ENCODE results near the gene SLC5A2.
A peak's percentile ranks its signal among the peaks of the same experiment; 100 is the strongest.

GRCh38 chr16:31471875-31472708 lies 10.8 kb upstream of the SLC5A2 start, which contains the start of gene TGFB1I1:
- TF ChIP-seq CTCF (IDR thresholded peaks at IDR 0.05), result no peak
- TF ChIP-seq POLR2A (IDR thresholded peaks at IDR 0.05), result peak; percentile 30 to 33
- peak; percentile 48 for TF ChIP-seq POLR2AphosphoS5 (IDR thresholded peaks at IDR 0.05)
- no peak for TF ChIP-seq EP300 (IDR thresholded peaks at IDR 0.05)

All from gastroesophageal sphincter (tissue), 3 donors.